Gastrocnemius medialis (tissue), 4 donors: ENCODE data around the gene ERFL. TPM values are rescaled to one million over a fixed set of nuclear protein-coding genes. Genes with fewer than 3 reads are reported as not detected.

ENCODE experiments used
- ATAC-seq, 2 donors: fragments of 150-250 bp; one replicate each; pipeline ENCODE4 v1.9.1; 2016
- DNase-seq, 2 donors: peaks; one replicate each; pipeline ENCODE4 v3.0.0-alpha.2; 2019
- H3K27ac ChIP-seq, 4 donors: fragments of 200-600 bp; sonication (generic); 1 replicate in 1 of 4; 2 replicates in 3 of 4; pipeline ENCODE4 v1.5.1; 2016 to 2018; ENCODE audit warnings: mild to moderate bottlenecking in 2 of 4, moderate library complexity in 1 of 4
- H3K27me3 ChIP-seq, 3 donors: fragments of 200-600 bp; sonication (generic) in 2 of 3; 1 replicate in 1 of 3; 2 replicates in 2 of 3; pipeline versions ENCODE4 v1.5.1 to v1.6.0; 2016 to 2019; ENCODE audit warnings: mild to moderate bottlenecking in 1 of 3, moderate library complexity in 1 of 3
- H3K36me3 ChIP-seq, 2 donors: fragments of 200-600 bp; sonication (generic) in 1 of 2; one replicate each; pipeline ENCODE4 v1.5.1; 2017 to 2018
- H3K4me1 ChIP-seq, 2 donors: fragments of 200-600 bp; sonication (generic) in 1 of 2; one replicate each; pipeline ENCODE4 v1.5.1; 2016 to 2017; ENCODE audit warnings: mild to moderate bottlenecking in 2 of 2
- H3K4me3 ChIP-seq, 4 donors: fragments of 200-600 bp; sonication (generic) in 3 of 4; 1 replicate in 1 of 4; 2 replicates in 3 of 4; pipeline ENCODE4 v1.5.1; 2016 to 2019; ENCODE audit warnings: mild to moderate bottlenecking in 2 of 4
- H3K9me3 ChIP-seq, 3 donors: fragments of 200-600 bp; sonication (generic) in 2 of 3; 1 replicate in 1 of 3; 2 replicates in 2 of 3; pipeline ENCODE4 v1.5.1; 2016 to 2019
- POLR2A ChIP-seq, 2 donors: fragments of 450-650 bp; IDR thresholded peaks; one replicate each; pipeline ENCODE4 v1.6.1; 2017; ENCODE audit warnings: antibody characterized with exemption in 2 of 2, mild to moderate bottlenecking in 2 of 2, moderate library complexity in 2 of 2
- in situ Hi-C, 4 donors: fragments of 200-750 bp; cut with MboI; loops; one replicate each; pipeline versions ENCODE4 v1.15.0 to v1.8.0; 2017; ENCODE audit warnings: low sequenced_read_pairs in 4 of 4
- intact Hi-C: fragments of 100-400 bp; cut with DNase I; formaldehyde crosslinking; loops from one replicate; pipeline ENCODE4 v1.15.1; 2023; ENCODE audit warnings: low total_unique reads
- total RNA-seq, 4 donors: library from RNA; depleted of rRNA; stranded (reverse); fragments of >200 nt; gene quantifications; one replicate each; pipeline versions ENCODE4 v1.1.0 to v1.2.3, GENCODE V29; 2016
- TF ChIP-seq, protein P1 (sequence below), 5 experiments: fragments of 450-650 bp in 3 of 5; fragments of 200-600 bp in 2 of 5; sonication (generic) in 2 of 5; IDR thresholded peaks in 4 of 5; conservative IDR thresholded peaks in 1 of 5; 1 replicate in 4 of 5; 2 replicates in 1 of 5; pipeline ENCODE4 v1.5.1; 2016 to 2019; ENCODE audit warnings: antibody characterized with exemption in 5 of 5, mild to moderate bottlenecking in 3 of 5, moderate library complexity in 3 of 5

Gene ERFL
- total RNA-seq, 4 donors from 2014 or later: not detected

DNA sequence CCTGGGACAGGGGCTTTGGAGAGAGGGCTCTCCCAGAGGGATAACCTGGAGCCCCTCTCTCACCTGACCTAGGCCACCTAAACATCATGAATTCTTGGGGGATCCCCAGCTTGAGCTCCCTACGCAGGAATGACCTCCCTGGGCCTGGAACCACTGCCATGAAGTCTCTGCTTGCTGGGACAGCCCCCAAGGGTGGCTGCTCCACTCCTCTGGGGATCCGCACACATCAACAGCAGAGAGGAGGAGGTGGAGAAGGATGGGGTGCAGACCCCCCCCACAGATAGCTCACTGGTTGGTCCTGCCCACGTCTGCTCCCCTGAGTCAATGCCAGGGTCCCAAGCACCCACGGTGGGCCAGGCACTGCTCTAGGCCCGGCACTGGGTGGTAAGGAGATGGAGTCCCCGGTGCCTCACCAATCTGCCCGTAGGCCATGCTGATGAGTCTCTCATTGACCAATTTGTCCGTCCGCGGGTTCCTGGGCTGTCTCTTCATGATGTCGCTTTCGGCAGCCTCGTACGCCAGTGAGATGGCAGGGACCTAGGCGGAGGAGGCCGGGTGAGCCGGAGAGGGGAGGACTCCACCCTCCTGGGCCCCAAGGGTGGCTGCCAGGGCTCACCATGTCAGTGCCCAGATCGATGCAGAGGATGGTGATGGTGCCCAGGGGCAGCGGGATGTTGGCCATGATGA is 41.7 kb upstream of the ERFL start:
- peaks cover 0 to 8% (median 0%) of the 10 kb centered on the region in 3 donors for H3K27me3 ChIP-seq
- no peaks in the 10 kb centered on the region for H3K36me3 ChIP-seq
- intact Hi-C loops (no loop called here), in situ Hi-C loops (no loop called here)
- no peak for TF ChIP-seq POLR2A (IDR thresholded peaks at IDR 0.05)
- TF ChIP-seq, protein P1, sequence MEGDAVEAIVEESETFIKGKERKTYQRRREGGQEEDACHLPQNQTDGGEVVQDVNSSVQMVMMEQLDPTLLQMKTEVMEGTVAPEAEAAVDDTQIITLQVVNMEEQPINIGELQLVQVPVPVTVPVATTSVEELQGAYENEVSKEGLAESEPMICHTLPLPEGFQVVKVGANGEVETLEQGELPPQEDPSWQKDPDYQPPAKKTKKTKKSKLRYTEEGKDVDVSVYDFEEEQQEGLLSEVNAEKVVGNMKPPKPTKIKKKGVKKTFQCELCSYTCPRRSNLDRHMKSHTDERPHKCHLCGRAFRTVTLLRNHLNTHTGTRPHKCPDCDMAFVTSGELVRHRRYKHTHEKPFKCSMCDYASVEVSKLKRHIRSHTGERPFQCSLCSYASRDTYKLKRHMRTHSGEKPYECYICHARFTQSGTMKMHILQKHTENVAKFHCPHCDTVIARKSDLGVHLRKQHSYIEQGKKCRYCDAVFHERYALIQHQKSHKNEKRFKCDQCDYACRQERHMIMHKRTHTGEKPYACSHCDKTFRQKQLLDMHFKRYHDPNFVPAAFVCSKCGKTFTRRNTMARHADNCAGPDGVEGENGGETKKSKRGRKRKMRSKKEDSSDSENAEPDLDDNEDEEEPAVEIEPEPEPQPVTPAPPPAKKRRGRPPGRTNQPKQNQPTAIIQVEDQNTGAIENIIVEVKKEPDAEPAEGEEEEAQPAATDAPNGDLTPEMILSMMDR (IDR thresholded peaks at IDR 0.05 in 4 of 5, conservative IDR thresholded peaks at IDR 0.05 in 1 of 5): no peak
- DNase-seq: no peak
- ATAC-seq: no peak
- H3K4me1 ChIP-seq: no peaks in the 10 kb centered on the region
- no peak overlapping the region for H3K4me3 ChIP-seq
- no peak overlapping the region for H3K27ac ChIP-seq
- no peaks in the 10 kb centered on the region for H3K9me3 ChIP-seq

DNA sequence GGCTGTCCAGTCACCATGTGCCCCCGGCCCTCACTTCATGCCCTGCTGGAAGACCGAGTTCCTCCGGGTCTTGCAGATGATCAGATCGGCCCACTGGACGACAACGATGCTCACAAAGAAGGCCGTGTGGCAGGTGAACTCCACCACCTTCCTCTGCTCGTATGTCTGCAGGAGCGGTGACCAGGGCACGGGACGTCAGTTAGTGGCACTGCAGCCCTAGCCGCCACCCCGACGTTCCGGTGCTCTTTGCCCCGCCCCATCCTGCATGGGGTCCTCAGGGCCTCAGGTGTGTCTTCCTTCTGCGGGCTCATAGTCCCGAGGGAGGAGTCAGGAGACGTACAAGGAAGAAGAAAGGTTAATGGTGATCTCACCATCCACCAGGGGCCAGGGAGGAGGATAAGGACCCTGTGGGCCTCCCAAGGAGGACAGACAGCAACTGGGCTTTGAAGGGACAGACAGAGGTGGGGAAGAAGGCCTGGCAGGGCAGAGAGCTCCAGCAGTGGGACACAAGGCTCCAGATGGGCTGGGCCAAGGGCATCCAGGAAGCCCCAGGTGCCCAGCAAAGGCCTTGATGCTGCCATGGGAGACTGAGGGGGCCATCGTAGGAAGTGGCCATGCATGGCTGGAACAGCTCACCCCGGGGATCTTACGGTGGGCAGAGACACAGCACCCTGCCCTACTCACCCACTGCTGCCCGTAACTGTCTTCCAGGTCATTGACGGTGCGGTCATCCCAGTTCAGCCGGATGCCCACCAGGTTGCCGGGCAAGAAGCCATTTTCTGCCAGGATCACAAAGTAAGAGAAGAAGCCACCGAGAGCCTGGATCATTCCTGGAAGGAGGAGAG is 40.7 kb upstream of the ERFL start:
- intact Hi-C loops: no loop called here
- H3K27me3 ChIP-seq: peaks cover 0 to 8% (median 0%) of the 10 kb centered on the region in 3 donors
- no peak overlapping the region for H3K27ac ChIP-seq
- ATAC-seq (no peak), DNase-seq (no peak)
- H3K36me3 ChIP-seq: no peaks in the 10 kb centered on the region
- no peaks in the 10 kb centered on the region for H3K4me1 ChIP-seq
- in situ Hi-C loops: no loop called here
- no peak overlapping the region for H3K4me3 ChIP-seq
- H3K9me3 ChIP-seq: no peaks in the 10 kb centered on the region
- TF ChIP-seq, protein P1 (IDR thresholded peaks at IDR 0.05 in 4 of 5, conservative IDR thresholded peaks at IDR 0.05 in 1 of 5): no peak
- no peak for TF ChIP-seq POLR2A (IDR thresholded peaks at IDR 0.05)

DNA sequence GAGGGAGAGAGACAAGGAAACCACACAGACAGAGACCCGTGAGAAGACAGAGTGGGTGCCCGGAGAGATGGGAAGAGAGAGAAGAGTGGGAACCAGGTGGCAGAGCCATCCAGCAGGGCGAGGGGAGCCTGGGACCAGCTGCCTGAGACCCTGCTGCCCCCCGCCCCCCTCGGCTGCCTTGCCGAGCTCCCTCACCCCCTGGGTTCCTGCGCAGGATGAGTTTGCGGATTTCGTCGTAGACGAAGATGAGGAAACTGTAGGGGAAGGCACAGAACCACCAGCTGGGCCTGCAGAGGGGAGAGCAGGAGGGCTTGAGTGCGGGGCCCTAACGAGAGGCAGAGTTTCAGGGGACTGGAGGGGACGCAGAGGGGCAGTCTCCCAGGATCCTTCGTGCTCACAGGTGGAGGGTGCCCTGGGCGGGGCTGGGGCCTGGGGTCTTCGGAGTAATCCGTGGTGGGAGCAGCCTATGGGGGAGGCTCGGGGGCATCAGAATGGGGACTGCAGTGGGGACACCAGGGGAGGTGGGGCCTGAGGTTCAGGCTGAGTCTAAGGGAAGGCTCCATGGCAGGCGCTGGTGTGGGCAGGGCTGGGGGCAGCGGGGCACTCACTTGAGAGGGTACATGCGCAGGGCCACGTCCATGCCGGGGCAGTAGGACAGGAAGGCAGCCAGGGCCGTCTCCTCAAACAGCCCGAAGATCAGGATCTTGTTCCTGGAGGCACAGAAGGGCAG is 39.0 kb upstream of the ERFL start:
- H3K4me3 ChIP-seq: no peak overlapping the region
- H3K36me3 ChIP-seq: no peaks in the 10 kb centered on the region
- peaks cover 0 to 8% (median 0%) of the 10 kb centered on the region in 3 donors for H3K27me3 ChIP-seq
- no peak overlapping the region for H3K27ac ChIP-seq
- no peaks in the 10 kb centered on the region for H3K9me3 ChIP-seq
- ATAC-seq (no peak), DNase-seq (no peak)
- no peak for TF ChIP-seq POLR2A (IDR thresholded peaks at IDR 0.05)
- TF ChIP-seq, protein P1 (IDR thresholded peaks at IDR 0.05 in 4 of 5, conservative IDR thresholded peaks at IDR 0.05 in 1 of 5): no peak
- no peaks in the 10 kb centered on the region for H3K4me1 ChIP-seq
- intact Hi-C loops (no loop called here), in situ Hi-C loops (no loop called here)

DNA sequence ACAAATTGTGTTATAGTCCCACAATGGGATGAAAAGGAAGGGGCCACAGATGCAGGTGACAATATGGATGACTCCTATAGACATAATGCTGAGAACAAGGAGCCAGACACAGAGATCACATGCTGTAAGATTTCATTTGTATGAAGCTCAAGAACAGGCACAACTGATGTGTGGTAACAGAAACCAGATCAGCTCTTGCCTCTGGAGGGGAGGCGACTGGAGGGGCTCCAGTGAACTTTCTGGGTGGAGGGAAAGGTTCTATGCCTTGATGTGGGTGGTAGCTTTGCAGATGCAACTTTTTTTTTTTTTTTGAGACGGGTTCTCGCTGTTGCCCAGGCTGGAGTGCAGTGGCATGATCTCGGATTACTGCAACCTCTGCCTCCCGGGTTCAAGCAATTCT is 36.9 kb upstream of the ERFL start:
- Histone ChIP-seq H3K9me3 (no peaks in the 10 kb centered on the region), H3K4me1 (no peaks in the 10 kb centered on the region), H3K4me3 (no peak overlapping the region), H3K27me3 (peaks cover 0 to 8% (median 0%) of the 10 kb centered on the region in 3 donors), H3K36me3 (no peaks in the 10 kb centered on the region), H3K27ac (no peak overlapping the region)
- in situ Hi-C loops (no loop called here), intact Hi-C loops (no loop called here)
- TF ChIP-seq, protein P1 (IDR thresholded peaks at IDR 0.05 in 4 of 5, conservative IDR thresholded peaks at IDR 0.05 in 1 of 5): no peak
- TF ChIP-seq POLR2A (IDR thresholded peaks at IDR 0.05): no peak
- no peak for ATAC-seq
- no peak for DNase-seq
